Activated CD4-positive, alpha-beta T cell treated with anti-CD3 and anti-CD28 coated beads for 1 hour (primary cell): ENCODE data around the gene POLR3B.
"Not testable (repeated sequence)": the region's sequence is repeated elsewhere in the genome, so short reads cannot be mapped to it uniquely, and the experiment has no call there.

Experiments
- DNase-seq: peaks from one replicate; pipeline ENCODE4 v3.0.0-alpha.2; 2020

The POLR3B gene

DNA sequence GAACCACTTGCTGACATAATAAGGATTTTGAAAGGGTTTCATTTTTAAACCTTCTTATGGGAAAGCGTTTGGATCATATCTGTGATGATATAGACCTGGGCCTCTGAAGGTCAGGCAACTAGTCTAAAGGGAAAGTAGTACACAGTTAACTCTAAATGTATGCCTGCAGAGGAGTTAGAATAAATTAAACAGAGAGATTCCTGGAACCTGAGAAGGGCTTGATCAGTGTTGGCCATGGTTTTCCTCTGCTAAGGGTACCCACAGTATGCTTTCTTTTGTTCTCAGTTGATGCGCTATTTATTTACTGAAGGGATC, 14.4 kb upstream of the POLR3B start:
- no peak for DNase-seq

DNA sequence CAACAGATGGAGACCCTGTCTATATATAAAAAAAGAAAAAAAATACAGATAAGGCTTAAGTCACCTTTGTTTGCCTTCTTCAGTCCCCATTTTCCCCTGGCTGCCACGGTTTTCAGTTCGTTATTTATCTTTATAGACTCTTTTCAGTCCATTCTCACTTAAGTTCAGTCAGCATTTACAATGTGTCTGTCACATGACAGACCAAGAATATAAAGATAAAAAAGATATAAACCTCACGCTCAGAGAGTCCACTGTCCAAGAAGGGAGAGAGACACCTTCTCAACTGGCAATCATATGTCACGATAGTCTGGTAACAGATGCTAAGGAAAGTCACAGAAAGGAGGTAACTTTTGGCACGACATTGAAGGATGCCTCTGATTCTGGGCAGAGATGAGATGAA, 13.4 kb upstream of the POLR3B start:
- DNase-seq: no peak

DNA sequence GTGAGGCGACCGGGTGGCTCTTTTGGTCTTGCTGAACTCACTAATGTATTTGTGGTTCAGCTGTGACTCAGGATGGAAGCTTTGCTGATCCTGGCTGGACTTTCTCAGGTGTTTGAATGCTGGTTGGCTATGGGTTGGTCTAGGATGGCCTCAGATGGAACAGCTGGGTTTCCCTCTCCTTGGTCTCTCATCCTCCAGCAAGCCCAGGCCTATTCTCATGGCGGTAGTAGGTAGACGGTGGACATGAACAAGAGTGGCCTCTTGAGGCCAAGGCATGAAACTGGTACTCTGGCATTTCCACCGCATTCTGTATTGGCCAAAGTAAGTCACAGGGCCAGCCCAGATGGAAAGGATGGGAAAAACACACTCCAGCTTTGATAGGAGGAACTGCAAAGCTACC, 11.8 kb upstream of the POLR3B start:
- DNase-seq: no peak

DNA sequence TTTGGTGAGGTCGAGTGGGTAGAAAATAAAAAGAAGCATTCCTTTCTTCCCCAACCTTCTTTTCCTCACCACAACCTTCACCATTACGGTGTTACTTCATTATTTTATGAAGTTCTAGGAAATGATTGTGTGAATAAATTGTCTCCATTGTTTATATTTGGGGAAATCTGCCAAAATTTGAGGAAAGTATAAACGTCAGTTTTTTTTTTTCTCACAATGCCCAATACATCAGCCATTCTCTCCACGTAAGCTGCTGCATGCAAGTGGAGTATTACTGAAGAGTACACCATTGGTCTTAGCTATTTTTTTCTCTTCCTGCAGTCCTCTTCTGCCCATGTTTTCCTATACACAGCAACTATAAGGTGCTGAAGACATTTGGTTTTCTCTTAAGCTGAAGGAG, 9.1 kb upstream of the POLR3B start:
- no peak for DNase-seq

DNA sequence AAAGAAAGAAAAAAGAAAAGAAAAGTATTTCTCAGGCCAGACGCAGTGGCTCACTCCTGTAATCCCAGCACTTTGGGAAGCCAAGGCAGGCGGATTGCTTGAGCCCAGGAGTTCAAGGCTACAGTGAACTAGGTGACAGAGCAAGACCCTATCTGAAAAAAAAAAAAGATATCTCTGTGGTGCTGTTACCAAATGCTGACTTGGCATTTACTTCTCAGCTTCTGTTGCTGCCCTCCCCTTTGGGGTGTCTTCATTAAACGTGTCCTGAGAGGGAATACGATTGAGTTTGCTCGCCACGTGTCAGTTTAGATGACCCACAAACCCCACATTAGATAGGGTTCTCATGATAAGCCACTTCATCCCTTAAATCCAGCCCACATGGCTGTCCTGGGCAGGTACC, 4.4 kb upstream of the POLR3B start:
- DNase-seq: no peak

DNA sequence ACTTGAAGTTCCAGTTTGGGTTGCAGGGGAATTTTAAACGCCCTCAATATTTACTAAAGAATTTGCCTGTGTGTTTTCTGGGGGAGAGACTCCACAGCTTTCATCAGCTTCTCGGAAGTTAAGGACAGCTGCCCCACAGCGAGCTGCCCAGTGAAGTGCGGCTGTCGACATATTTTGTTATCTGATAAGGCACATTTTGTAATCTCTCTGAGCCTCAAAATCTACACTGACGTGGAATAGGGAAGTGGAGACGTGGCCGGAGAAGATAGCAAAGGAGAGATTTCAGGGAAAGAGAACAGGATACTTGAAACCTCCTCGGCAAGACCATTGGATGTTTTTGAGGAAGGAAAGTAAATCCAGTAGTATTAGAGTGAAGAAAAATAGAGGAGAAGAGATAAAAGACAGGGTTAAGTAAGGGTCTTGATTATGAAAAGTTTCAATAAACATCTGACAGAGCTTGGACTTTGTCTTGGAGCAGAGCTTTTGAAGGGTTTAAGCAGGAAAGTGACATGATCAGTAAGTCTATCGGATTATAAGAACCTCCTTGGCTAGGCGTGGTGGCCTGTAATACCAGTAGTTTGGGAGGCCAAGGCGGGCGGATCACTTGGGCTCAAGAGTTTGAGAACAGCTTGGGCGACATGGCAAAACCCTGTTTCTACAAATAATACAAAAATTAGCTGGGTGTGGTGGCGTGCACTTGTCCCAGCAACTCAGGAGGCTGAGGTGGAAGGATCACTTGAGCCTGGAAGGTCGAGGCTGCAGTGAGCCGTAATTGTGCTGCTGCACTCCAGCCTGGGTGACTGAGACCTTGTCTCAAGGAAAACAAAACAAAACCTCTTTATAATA, 1.1 kb downstream of the POLR3B start:
- no peak for DNase-seq

DNA sequence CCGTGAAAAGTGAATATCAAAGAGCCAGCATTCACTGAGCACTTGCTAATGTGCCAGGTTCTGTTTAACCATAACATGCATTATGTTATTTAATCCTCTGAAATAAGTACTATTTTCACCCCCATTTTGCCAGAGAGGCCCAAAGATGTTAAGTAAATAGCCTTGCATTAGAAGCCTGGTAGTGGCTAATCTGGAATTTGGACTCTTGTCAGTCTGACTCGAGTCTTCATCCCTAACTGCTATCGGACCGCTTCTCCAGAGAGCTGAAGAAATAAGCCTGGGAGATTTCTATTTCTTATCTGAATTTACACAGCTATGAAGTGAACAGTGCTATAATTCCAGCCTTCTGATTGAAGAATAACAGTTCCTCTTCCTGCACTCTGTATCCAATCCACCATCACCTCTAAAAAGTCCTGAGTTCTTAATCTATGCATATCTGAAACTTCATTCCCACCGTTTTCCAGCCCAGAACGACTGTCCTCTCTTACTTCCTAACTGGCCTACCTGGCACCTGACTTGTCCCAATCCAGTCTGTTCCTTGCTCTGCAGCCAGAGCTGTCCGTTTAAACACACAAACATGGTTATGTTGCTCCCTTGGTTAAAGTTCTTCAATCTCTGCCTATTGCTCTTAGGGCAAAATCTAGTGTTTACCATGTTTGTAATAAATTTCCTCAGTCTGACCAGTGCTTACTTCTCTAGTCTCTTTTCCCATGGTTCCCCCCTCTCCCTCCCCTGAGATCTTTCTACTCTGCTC, 2.3 kb downstream of the POLR3B start:
- DNase-seq: no peak

DNA sequence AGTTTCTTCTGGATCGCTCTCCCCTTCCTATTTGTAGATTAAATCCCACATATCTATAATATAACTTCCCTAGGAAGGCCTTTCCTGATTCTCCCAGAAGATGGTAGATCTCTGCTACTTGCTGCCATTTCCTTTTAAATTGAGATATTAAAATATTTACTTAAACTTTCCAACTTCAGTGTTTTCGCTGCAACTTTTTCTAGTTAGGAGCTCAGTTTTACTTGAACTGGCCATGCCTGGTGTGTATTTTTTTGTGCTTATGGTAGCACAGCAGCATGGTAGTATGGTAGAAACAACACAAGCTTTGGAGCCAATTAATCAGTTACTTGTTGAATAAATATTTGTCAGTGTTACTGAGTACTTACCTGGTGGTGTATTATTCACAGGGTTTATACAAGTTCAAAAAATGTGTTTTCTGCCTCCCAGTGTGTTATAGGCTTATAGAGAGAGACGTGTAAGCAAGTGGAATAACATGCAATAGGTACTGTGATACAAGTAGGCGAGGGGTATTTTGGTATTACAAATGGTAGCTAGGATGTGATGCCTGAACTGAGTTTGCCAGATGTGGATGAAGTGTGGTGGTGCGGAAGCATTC, 2.9 kb downstream of the POLR3B start:
- no peak for DNase-seq

DNA sequence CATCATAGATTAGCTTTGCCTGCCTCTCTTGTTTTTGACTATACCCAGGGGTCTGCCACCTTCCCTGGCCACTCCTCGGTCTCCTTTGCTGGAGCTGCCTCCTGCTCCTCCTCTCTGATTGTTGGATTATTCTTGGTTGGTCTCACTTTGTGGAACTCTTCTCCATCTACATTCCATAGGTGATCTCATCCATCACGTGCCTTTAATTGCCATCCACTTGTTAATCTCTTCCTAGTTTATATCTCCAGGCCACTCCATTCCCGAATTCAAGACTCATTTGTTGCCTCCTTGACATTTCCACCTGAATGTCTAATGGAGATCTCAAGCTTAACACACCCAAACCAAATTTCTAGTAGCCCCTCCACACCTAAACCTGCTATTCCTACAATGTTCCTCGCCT, 5.4 kb downstream of the POLR3B start:
- DNase-seq: no peak

DNA sequence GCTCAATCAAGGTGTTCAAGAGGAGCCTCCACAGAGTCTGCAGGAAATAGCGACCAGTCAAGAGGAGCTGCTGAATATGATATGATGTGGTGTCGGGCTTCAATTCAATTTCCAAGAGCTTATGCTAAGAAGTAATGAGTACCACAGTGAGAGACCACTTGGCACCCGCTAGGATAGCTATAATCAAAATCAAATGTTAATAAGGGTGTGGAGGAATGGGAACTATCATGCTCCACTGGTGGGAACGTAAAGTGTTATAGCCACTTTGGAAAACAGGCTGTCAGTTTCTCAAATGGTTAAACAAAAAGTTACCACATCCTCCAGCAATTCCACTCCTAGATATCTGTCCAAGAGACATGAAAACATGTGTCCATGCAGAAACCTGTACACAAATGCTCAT, 6.7 kb downstream of the POLR3B start:
- no peak for DNase-seq

DNA sequence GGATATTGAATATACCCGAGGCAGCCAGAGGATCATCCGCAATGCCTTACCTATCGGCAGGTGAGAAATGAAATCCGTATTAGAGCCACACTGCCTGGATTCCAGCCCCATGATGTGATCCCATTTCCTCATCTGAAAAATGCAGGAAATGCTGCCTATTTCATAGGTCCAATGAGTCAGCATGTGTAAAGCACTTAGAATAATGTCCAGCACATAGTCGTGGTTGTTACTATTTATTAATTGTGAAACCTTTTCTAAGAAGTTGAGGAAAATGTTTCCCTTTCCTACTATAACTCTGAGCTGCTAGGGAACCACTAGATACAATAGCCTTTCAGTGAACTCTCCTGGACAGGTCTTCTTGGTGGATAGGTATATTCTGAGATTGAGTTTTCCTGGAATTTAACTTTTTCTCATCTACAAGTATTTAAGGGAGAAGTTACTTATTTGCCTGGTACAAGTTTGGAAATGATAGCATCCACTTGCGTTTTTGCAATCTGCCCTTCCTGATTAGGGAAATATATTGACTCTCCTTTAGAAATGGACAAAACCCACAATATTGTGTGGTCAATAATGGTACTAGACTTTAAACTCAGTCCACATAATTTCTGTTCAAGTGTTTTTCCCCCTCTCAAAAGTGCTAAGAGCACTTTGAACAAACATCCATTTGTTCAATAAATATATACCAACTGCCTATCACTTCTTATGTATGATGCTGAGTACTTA, 12.2 kb downstream of the POLR3B start:
- no peak for DNase-seq

DNA sequence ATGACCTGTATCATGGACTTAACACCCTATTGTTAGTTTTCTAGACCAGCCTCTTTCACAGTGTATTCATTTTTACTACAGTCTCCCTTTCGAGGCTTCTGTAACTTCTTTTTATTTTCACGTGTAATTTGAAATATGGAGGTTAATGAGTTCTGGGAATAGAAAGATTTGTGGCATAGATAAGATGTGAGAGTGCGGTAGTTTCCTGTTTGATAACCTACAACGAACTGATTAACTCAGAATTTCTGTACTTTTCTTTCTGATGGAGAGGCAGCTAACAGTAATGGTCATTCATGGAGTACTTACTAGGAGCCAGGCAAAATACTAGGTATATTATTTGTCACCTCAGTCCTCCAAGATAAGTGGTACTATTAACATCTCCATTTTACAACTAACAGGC, 21.2 kb downstream of the POLR3B start:
- no peak for DNase-seq

DNA sequence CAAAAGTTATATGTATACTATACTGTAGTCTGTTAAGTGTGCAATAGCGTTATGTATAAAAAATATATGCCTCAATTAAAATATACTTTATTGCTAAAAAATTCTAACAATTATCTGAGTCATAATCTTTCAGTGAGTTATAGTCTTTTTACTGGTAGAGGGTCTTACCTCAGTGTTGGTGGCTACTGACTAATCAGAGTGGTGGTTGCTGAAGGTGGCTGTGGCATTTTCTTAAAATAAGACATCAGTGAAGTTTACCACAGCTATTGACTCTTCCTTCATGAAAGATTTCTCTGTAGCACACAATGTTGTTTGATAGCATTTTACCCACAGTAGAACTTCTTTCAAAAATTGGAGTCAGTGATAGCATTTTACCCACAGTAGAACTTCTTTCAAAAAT, 23.4 kb downstream of the POLR3B start:
- no peak for DNase-seq

DNA sequence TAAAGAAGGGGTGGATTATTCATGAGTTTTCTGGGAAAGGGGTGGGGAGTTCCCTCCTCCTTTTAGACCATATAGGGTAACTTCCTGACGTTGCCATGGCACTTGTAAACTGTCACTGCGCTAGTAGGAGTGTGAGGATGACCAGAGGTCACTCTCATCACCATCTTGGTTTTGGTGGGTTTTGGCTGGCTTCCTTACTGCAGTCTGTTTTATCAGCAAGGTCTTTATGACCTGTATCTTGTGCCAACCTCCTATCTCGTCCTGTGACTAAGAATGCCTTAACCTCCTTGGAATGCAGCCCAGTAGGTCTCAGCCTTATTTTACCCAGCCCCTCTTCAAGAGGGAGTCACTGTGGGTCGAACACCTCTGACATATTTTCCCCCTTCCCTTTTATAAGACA, 24.3 kb downstream of the POLR3B start:
- not testable (repeated sequence) for DNase-seq

DNA sequence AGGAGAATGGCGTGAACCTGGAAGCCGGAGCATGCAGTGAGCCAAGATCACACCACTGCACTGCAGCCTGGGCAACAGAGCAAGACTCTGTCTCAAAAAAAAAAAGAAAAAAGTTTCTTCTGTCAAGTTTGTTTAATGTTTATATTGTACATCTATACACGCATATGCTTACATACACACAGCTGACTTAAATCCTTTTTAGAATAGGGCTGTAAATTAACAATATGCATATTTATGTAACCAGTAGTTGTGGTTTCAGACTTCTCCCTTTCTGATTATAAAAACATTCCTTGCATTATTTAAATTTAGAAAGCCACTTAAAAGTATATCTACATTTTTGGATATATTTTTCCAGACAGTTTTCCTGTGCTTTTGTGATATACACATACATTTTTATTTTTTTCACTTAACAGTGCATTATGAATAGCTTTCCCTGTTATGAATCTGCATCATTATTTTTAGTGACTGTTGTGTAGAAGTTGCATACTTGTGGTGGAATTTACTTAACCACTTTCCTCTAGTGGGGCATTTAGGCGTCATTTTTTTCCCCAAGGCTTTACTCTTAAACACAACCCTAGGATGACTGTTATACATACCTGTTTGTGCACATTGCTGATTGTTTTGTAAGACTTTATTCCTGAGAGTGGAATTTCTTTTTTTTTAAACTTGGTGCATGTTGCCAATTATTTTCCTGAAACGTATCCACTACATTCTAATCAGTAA, 29.4 kb downstream of the POLR3B start:
- DNase-seq: no peak

DNA sequence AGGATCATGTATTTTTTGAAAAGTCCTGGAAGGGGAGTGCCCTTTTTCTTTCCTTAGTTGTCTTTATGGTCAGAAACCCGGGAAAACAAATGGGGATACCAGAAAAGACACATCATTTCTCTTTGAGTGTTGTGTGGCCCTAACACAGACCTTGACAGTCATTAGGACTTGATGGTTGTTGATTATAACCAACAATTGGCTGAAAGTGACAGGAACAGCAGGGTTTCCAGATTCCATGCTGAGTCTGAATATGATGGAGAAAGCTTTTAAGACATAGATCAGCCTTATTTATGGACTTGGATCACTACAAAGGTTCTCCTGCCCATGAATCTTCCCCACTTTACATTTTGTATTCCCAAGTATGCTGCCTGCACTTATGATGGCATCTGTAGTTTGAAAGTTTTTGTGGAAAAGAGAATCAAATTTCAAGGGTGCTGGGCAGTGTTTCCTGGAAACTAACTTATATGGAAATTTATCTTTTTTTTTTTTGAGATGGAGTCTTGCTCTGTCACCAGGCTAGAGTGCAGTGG, 30.4 kb downstream of the POLR3B start:
- DNase-seq: no peak

DNA sequence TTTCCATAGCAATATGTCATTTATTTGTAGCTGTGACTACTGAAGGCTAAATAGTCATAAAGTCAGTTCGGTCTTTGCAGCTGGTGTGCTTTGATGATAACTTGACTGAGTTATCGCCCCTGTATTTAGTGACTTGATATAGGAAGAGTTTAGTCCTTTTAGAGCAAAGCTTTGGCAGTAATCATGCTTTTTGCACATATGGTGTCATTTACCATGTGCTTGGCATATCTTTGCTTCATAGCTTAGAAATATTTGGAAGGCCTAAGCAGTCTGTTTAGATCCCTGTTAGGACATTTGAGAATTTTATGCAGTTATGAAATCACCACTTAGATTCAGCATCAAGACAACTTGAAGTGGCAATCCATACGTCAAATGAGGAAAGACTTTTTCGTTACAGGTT, 31.6 kb downstream of the POLR3B start:
- DNase-seq: no peak

DNA sequence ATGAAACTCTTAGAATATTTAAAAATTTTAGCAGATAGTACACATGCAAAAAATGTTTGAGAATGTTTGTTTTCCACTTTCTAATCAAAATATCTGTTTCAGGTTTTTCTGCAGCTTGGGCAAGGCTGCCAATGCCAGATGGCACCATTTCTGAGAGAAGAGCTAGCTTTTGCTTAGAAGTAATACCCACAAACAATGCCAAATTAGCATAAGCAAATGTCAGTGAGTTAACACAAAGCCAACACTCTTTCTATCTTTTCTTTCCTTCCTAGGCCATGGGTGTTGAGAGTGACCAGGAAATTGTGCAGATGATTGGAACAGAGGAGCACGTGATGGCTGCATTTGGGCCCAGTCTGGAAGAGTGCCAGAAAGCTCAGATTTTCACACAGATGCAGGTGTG, 35.2 kb downstream of the POLR3B start:
- no peak for DNase-seq

DNA sequence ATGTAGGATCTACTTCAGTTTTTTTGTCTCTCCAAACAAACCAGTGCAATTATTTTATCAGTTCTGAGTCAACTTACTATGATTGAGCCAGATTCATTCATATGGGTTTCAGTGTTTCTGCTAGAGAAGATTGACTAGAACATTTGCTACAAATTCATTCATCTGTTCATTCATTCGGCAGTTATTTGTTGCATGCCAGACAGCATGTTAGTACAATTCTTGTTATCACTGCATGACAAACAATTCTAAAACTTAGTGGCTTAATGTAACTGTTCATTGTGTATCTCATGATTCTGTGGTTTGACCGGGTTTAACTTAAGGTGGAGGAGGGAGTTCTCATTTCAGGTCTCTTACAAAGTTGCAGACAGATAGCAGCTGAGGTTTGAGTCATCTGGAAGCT, 52.3 kb downstream of the POLR3B start:
- no peak for DNase-seq

DNA sequence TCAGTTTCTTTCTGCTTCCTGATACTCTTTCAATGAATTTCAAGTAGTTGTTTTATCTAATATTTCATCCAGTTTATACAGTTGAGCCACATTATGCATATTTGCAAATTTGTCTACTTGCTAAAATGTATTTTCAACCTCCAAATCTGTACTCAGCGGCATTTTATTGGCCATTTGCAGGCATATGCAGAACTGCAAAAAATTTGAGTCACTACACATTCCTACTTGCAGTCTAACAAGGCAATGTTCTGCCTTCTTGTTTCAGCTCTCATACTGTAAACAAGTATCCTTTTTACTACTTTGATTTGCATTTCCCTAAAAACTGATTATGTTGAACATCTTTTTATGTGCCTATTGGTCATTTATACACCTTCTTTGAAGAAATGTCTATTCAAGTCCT, 55.0 kb downstream of the POLR3B start:
- no peak for DNase-seq

DNA sequence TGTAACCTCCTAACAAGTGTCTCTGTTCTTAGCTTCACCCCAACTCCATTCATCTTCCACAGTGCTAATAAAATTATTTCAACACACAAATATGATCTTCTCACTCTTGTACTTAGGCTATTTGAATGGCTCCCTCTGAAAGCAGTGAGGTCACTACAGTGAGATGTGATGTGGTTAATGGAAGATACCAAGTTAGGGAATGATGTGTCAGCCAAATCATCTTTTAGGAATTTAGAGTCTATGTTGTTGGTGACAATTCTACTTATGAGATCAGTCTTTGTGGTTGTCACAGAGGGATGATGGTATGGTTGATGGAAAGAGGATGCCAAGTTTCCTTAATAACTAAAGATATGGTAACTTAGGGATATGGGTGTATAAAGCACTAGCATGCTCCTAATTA, 57.6 kb downstream of the POLR3B start:
- no peak for DNase-seq

DNA sequence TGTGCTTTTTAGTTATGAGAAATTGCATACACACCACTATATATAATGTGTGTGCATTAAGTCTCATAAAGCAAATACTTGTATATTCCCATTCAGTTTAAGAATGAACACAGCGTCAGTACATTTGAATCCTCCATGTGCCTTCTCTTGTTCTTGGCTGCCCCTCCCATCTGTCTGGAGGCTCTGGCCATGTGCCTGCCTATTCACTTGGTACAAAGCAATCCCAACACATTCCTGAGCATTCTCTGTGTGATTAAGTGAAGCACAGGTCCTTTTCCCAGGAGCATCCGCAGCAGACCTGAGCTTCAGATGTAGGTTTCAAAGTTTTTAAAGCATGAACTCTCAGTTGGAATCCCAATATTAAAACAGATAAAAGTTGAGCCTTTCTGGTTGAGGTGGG, 58.7 kb downstream of the POLR3B start:
- no peak for DNase-seq
